ENCODE measurements around the gene ZNF853.

- TF ChIP-seq CTCF (IDR thresholded peaks at IDR 0.05; ENCODE audit: poor library complexity) (no peak), EZH2phosphoT487 (IDR thresholded peaks at IDR 0.05; ENCODE audit: low read depth, severe bottlenecking, unreplicated experiment) (no peak)
Observed at GRCh38 chr7:6650086-6650485, 34.7 kb downstream of the ZNF853 start.

All from hepatocyte (in vitro differentiated cells).